HUDEP-2 (cell line): Measurements from ENCODE around the gene MAP1LC3B2.

ENCODE experiments used
- DNase-seq, 76 experiments: peaks; one replicate each; lab custom pipeline; 2025; ENCODE audit not compliant: unreplicated experiment in 76 of 76; lab: John Stamatoyannopoulos, UW

Gene MAP1LC3B2

GRCh38 chr12:116609319-116610114 lies 50.3 kb downstream of the MAP1LC3B2 start:
- DNase-seq = peak in 32 of 76 experiments; percentile 3 to 46 (median 20)

- no peak for DNase-seq
Observed at GRCh38 chr12:116610971-116611541, 51.9 kb downstream of the MAP1LC3B2 start.

- DNase-seq = no peak
Observed at GRCh38 chr12:116612436-116612835, 53.3 kb downstream of the MAP1LC3B2 start.

- DNase-seq = no peak
Observed at GRCh38 chr12:116613256-116613655, 54.1 kb downstream of the MAP1LC3B2 start.

GRCh38 chr12:116614194-116614915 lies 55.2 kb downstream of the MAP1LC3B2 start:
- DNase-seq = no peak

GRCh38 chr12:116615141-116615861 lies 56.1 kb downstream of the MAP1LC3B2 start:
- no peak for DNase-seq

- DNase-seq = no peak
Observed at GRCh38 chr12:116616536-116617248, 57.5 kb downstream of the MAP1LC3B2 start.

- DNase-seq = no peak
Observed at GRCh38 chr12:116619246-116619645, 60.1 kb downstream of the MAP1LC3B2 start.

GRCh38 chr12:116620124-116620491 lies 60.9 kb downstream of the MAP1LC3B2 start:
- no peak for DNase-seq

- no peak for DNase-seq
Observed at GRCh38 chr12:116620492-116621191, 61.5 kb downstream of the MAP1LC3B2 start.

- DNase-seq = no peak
Observed at GRCh38 chr12:116621194-116621593, 62.0 kb downstream of the MAP1LC3B2 start.

GRCh38 chr12:116624516-116624915 lies 65.3 kb downstream of the MAP1LC3B2 start:
- no peak for DNase-seq

GRCh38 chr12:116626153-116626552 lies 67.0 kb downstream of the MAP1LC3B2 start:
- DNase-seq = no peak
